ENCODE results near the gene NDUFS6. TPM values are rescaled to one million over a fixed set of nuclear protein-coding genes. Genes with fewer than 3 reads are reported as not detected.

The NDUFS6 gene
- total RNA-seq, 1 donor from 2014 or later, result 26.8 TPM

DNA sequence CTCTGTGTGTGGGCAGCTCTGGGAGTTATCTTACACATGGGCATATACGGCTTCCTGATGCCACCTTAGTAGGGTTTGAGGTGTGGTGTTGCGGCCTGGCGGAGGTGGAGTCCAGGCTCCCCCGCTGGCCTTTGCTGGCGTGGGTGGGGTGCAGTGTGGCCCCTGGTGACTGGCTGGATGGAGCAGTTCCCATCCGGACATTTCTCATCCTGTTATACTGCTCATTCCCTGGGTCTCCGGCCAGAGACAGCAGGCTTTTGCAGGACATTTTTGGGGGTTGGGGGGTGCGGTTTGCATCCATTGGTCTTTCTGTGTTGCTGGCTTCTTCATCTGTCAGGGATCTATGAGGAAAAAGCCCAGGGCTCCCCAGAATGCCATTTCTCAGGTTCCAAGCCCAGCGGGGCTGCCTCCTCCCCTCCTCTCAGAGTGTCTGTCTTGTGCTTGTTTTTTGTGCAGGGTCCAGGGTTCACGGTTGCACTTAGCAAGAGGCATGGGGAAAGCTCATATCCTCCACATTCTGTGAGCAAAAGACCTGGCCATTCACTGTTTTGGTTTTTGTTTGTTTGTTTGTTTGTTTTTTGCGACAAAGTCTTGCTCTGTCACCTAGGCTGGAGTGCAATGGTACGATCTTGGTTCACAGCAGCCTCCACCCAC lies 22.3 kb downstream of the NDUFS6 start:
- Histone ChIP-seq H3K4me1 (no peaks in the 10 kb centered on the region), H3K27ac (no peak overlapping the region), H3K9me3 (no peaks in the 10 kb centered on the region), H3K36me3 (peaks cover 0 to 30% of the 10 kb centered on the region in 2 donors), H3K27me3 (no peaks in the 10 kb centered on the region), H3K4me3 (no peak overlapping the region)
- DNase-seq (ENCODE audit: extremely low spot score in 2 of 2), result no peak
- TF ChIP-seq POLR2AphosphoS5 (IDR thresholded peaks at IDR 0.05; ENCODE audit: insufficient read depth in 1 of 2, low read depth in 1 of 2) (no peak), CTCF (IDR thresholded peaks at IDR 0.05) (no peak), POLR2A (IDR thresholded peaks at IDR 0.05) (no peak)
- intact Hi-C loops (cut with DNase I), result no loop called here

- Histone ChIP-seq H3K27ac (no peak overlapping the region), H3K4me3 (no peak overlapping the region), H3K4me1 (no peaks in the 10 kb centered on the region), H3K9me3 (no peaks in the 10 kb centered on the region), H3K36me3 (peaks cover 0 to 24% of the 10 kb centered on the region in 2 donors), H3K27me3 (no peaks in the 10 kb centered on the region)
- no peak for DNase-seq (ENCODE audit: extremely low spot score in 2 of 2)
- intact Hi-C loops (cut with DNase I), result no loop called here
- TF ChIP-seq CTCF (IDR thresholded peaks at IDR 0.05) (no peak), POLR2A (IDR thresholded peaks at IDR 0.05) (no peak), POLR2AphosphoS5 (IDR thresholded peaks at IDR 0.05; ENCODE audit: insufficient read depth in 1 of 2, low read depth in 1 of 2) (no peak)
These were observed 23.1 kb downstream of the NDUFS6 start for GRCh38 chr5:1824109-1824821.

DNA sequence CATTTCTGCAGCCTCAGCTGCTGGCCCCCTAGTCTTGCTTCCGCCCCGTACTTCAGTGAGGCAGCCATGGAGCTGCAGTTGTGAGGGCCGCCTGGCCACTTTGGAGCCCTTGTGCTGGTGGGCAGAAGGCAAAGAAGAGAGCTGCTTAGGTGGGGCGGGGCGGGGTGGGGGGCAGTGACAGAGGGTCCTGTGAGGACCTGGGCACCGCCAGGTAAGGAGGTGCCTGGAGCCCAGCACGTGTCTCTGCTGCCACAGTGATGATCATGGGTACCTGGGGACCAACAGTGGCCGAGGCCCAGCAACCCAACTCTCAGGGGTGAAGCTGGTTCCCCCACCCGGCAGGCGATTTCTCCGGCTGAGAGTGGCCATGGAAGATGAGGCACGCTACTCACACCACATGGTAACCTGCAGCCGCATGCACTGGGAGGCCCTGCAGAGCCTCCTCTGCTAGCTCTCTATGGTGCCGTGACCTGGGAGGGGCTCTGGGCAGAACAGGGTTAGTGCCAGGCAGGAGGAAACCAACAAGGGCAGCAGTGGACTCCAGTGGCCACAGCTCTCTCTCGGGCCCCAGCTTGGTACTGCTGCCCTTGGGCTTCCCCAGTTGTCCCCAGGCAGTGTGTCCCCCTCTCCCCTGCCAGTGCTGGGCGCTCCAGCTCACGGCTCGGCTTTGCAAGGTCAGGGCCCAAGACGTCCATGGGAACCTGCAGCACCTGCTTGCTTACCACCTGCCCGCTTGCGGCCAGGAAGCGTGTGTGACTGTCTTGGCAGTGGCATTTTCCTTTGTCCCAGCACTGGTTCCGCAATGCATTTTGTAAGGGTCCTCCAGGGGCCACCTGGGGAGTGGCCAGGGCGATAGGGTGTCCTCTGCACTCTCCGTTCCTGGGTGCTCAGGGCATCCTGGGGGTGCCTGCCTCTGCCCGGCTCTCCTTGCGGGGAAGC lies 24.0 kb downstream of the NDUFS6 start:
- TF ChIP-seq CTCF (IDR thresholded peaks at IDR 0.05), result no peak
- TF ChIP-seq POLR2A (IDR thresholded peaks at IDR 0.05), result no peak
- Histone ChIP-seq H3K27ac (no peak overlapping the region), H3K4me1 (no peaks in the 10 kb centered on the region), H3K27me3 (no peaks in the 10 kb centered on the region), H3K36me3 (peaks cover 0 to 24% of the 10 kb centered on the region in 2 donors), H3K4me3 (no peak overlapping the region), H3K9me3 (no peaks in the 10 kb centered on the region)
- DNase-seq (ENCODE audit: extremely low spot score in 2 of 2), result no peak
- intact Hi-C loops (cut with DNase I), result no loop called here

- no peak for DNase-seq (ENCODE audit: extremely low spot score in 2 of 2)
- Histone ChIP-seq H3K4me3 (no peak overlapping the region), H3K27ac (no peak overlapping the region), H3K9me3 (no peaks in the 10 kb centered on the region), H3K4me1 (no peaks in the 10 kb centered on the region), H3K27me3 (no peaks in the 10 kb centered on the region), H3K36me3 (peaks cover 0 to 11% of the 10 kb centered on the region in 2 donors)
- TF ChIP-seq POLR2A (IDR thresholded peaks at IDR 0.05) (no peak), CTCF (IDR thresholded peaks at IDR 0.05) (no peak), POLR2AphosphoS5 (IDR thresholded peaks at IDR 0.05; ENCODE audit: insufficient read depth in 1 of 2, low read depth in 1 of 2) (no peak)
- intact Hi-C loops (cut with DNase I), result no loop called here
These were observed 25.2 kb downstream of the NDUFS6 start for GRCh38 chr5:1826235-1826980.

Data from vagina (tissue), 2 donors.